T-helper 1 cell (primary cell): ENCODE data around the gene RABEP2.
"Not testable (repeated sequence)": the region's sequence is repeated elsewhere in the genome, so short reads cannot be mapped to it uniquely, and the experiment has no call there.

Source experiments
- DNase-seq, 5 donors: peaks; one replicate each; pipeline ENCODE4 v3.0.0-alpha.2; 2012 to 2020

RABEP2 gene

GRCh38 chr16:28878083-28878926 is 46.7 kb downstream of the RABEP2 start, which contains the start of gene ATP2A1:
TSS of gene ATP2A1 (plus strand) at chr16:28878488. CDS start at chr16:28878672, 184 bp downstream.
- DNase-seq, result no peak

- no peak for DNase-seq
Measured at GRCh38 chr16:28877655-28878000, 47.4 kb downstream of the RABEP2 start.

- no peak for DNase-seq
Measured at GRCh38 chr16:28876973-28877654, 47.9 kb downstream of the RABEP2 start.

- no peak for DNase-seq
Measured at GRCh38 chr16:28876019-28876659, 48.9 kb downstream of the RABEP2 start.

- DNase-seq, result no peak
Measured at GRCh38 chr16:28875134-28876018, 49.7 kb downstream of the RABEP2 start.

GRCh38 chr16:28874406-28874805 is 50.6 kb downstream of the RABEP2 start:
- no peak for DNase-seq

GRCh38 chr16:28873543-28874201 is 51.4 kb downstream of the RABEP2 start:
- peak; percentile 25 to 51 (median 48) for DNase-seq

GRCh38 chr16:28872952-28873351 is 52.1 kb downstream of the RABEP2 start:
- DNase-seq, result no peak

- DNase-seq, result no peak
Measured at GRCh38 chr16:28869201-28869600, 55.8 kb downstream of the RABEP2 start.

- not testable (repeated sequence) for DNase-seq
Measured at GRCh38 chr16:28867646-28868045, 57.4 kb downstream of the RABEP2 start.

GRCh38 chr16:28867241-28867640 is 57.8 kb downstream of the RABEP2 start:
- no peak for DNase-seq

GRCh38 chr16:28866454-28866804 is 58.6 kb downstream of the RABEP2 start:
- no peak for DNase-seq

- DNase-seq, result peak in 1 of 5 donors; percentile 11
Measured at GRCh38 chr16:28865722-28866453, 59.1 kb downstream of the RABEP2 start.

GRCh38 chr16:28865001-28865688 is 59.9 kb downstream of the RABEP2 start:
- no peak for DNase-seq

- peak in 3 of 5 donors; percentile 13 to 35 (median 35) for DNase-seq
Measured at GRCh38 chr16:28863929-28864793, 60.9 kb downstream of the RABEP2 start.

- no peak for DNase-seq
Measured at GRCh38 chr16:28859326-28859725, 65.7 kb downstream of the RABEP2 start.

- DNase-seq, result no peak
Measured at GRCh38 chr16:28858421-28858820, 66.6 kb downstream of the RABEP2 start.
